Measurements from ENCODE around the gene PCDHB6.
"Not testable (repeated sequence)": the region's sequence is repeated elsewhere in the genome, so short reads cannot be mapped to it uniquely, and the experiment has no call there.

DNA sequence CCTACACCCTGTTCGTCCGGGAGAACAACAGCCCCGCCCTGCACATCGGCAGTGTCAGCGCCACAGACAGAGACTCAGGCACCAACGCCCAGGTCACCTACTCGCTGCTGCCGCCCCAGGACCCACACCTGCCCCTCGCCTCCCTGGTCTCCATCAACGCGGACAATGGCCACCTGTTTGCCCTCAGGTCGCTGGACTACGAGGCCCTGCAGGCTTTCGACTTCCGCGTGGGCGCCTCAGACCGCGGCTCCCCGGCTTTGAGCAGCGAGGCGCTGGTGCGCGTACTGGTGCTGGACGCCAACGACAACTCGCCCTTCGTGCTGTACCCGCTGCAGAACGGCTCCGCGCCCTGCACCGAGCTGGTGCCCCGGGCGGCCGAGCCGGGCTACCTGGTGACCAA is 38.8 kb downstream of the PCDHB6 start:
- TF ChIP-seq JUND (IDR thresholded peaks at IDR 0.05); YY1 (IDR thresholded peaks at IDR 0.05; ENCODE audit: low read depth); POLR2AphosphoS5 (IDR thresholded peaks at IDR 0.05; ENCODE audit: low read depth, low read length): not testable (repeated sequence)
- TF ChIP-seq, protein P1, sequence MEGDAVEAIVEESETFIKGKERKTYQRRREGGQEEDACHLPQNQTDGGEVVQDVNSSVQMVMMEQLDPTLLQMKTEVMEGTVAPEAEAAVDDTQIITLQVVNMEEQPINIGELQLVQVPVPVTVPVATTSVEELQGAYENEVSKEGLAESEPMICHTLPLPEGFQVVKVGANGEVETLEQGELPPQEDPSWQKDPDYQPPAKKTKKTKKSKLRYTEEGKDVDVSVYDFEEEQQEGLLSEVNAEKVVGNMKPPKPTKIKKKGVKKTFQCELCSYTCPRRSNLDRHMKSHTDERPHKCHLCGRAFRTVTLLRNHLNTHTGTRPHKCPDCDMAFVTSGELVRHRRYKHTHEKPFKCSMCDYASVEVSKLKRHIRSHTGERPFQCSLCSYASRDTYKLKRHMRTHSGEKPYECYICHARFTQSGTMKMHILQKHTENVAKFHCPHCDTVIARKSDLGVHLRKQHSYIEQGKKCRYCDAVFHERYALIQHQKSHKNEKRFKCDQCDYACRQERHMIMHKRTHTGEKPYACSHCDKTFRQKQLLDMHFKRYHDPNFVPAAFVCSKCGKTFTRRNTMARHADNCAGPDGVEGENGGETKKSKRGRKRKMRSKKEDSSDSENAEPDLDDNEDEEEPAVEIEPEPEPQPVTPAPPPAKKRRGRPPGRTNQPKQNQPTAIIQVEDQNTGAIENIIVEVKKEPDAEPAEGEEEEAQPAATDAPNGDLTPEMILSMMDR (IDR thresholded peaks at IDR 0.05): not testable (repeated sequence)
- TF ChIP-seq, protein P2, sequence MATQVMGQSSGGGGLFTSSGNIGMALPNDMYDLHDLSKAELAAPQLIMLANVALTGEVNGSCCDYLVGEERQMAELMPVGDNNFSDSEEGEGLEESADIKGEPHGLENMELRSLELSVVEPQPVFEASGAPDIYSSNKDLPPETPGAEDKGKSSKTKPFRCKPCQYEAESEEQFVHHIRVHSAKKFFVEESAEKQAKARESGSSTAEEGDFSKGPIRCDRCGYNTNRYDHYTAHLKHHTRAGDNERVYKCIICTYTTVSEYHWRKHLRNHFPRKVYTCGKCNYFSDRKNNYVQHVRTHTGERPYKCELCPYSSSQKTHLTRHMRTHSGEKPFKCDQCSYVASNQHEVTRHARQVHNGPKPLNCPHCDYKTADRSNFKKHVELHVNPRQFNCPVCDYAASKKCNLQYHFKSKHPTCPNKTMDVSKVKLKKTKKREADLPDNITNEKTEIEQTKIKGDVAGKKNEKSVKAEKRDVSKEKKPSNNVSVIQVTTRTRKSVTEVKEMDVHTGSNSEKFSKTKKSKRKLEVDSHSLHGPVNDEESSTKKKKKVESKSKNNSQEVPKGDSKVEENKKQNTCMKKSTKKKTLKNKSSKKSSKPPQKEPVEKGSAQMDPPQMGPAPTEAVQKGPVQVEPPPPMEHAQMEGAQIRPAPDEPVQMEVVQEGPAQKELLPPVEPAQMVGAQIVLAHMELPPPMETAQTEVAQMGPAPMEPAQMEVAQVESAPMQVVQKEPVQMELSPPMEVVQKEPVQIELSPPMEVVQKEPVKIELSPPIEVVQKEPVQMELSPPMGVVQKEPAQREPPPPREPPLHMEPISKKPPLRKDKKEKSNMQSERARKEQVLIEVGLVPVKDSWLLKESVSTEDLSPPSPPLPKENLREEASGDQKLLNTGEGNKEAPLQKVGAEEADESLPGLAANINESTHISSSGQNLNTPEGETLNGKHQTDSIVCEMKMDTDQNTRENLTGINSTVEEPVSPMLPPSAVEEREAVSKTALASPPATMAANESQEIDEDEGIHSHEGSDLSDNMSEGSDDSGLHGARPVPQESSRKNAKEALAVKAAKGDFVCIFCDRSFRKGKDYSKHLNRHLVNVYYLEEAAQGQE (IDR thresholded peaks at IDR 0.05; ENCODE audit: low read depth, low read length): not testable (repeated sequence)
- TF ChIP-seq, protein P3, sequence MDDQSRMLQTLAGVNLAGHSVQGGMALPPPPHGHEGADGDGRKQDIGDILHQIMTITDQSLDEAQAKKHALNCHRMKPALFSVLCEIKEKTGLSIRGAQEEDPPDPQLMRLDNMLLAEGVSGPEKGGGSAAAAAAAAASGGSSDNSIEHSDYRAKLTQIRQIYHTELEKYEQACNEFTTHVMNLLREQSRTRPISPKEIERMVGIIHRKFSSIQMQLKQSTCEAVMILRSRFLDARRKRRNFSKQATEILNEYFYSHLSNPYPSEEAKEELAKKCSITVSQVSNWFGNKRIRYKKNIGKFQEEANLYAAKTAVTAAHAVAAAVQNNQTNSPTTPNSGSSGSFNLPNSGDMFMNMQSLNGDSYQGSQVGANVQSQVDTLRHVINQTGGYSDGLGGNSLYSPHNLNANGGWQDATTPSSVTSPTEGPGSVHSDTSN (IDR thresholded peaks at IDR 0.05): not testable (repeated sequence)

All from SK-N-SH (cell line).